GM12878 (cell line): ENCODE results near the gene DMRT1. TPM values are rescaled to one million over a fixed set of nuclear protein-coding genes. Genes with fewer than 3 reads are reported as not detected.

Experiments
- CBFB ChIP-seq: IDR thresholded peaks from 2 replicates; pipeline ENCODE4 v1.6.1; 2016; ENCODE audit warnings: antibody characterized with exemption, low read depth
- CHD1 ChIP-seq: IDR thresholded peaks from 2 replicates; pipeline ENCODE4 v1.6.1; 2012; ENCODE audit warnings: low read depth, low read length, improper control_type of control experiment
- CHD2 ChIP-seq: IDR thresholded peaks from 2 replicates; pipeline ENCODE4 v1.6.1; 2011; ENCODE audit warnings: low read depth, low read length, improper control_type of control experiment, borderline replicate concordance
- EP300 ChIP-seq, 2 experiments: fragments of 150-350 bp in 1 of 2; IDR thresholded peaks; 2 replicates each; pipeline ENCODE4 v1.6.1; 2011 to 2012; ENCODE audit warnings: low read depth in 2 of 2, low read length in 2 of 2, borderline replicate concordance in 1 of 2, improper control_type of control experiment in 1 of 2, inconsistent platforms in 1 of 2; ENCODE audit not compliant: control insufficient read depth in 1 of 2
- FOXM1 ChIP-seq: IDR thresholded peaks from 2 replicates; pipeline ENCODE4 v1.6.1; 2012; ENCODE audit warnings: low read depth, mild to moderate bottlenecking, inconsistent platforms, low read length, moderate library complexity
- KDM1A ChIP-seq: fragments of 200-600 bp; sonication (generic); IDR thresholded peaks from 2 replicates; pipeline ENCODE4 v1.6.1; 2016; ENCODE audit warnings: borderline replicate concordance
- KLF5 ChIP-seq: fragments of 450-650 bp; IDR thresholded peaks from 2 replicates; pipeline ENCODE4 v1.6.1; 2014; ENCODE audit warnings: mild to moderate bottlenecking; ENCODE audit not compliant: partially characterized antibody
- NBN ChIP-seq: fragments of 450-650 bp; IDR thresholded peaks from 2 replicates; pipeline ENCODE4 v1.6.1; 2016
- NR2F1 ChIP-seq: fragments of 450-650 bp; conservative IDR thresholded peaks from 2 replicates; pipeline ENCODE4 v1.6.1; 2017; ENCODE audit warnings: mild to moderate bottlenecking
- NRF1 ChIP-seq: conservative IDR thresholded peaks from 2 replicates; pipeline ENCODE4 v1.6.1; 2011; ENCODE audit warnings: mild to moderate bottlenecking, low read depth, low read length, improper control_type of control experiment
- PML ChIP-seq: IDR thresholded peaks from 2 replicates; pipeline ENCODE4 v1.6.1; 2012; ENCODE audit warnings: low read length, inconsistent platforms
- POLR2A ChIP-seq: IDR thresholded peaks from 2 replicates; pipeline ENCODE4 v1.6.1; 2011; ENCODE audit warnings: low read depth, mild to moderate bottlenecking, low read length
- POLR2AphosphoS5 ChIP-seq: IDR thresholded peaks from 2 replicates; pipeline ENCODE4 v1.6.1; 2011; ENCODE audit warnings: mild to moderate bottlenecking, low read length, inconsistent platforms
- RAD51 ChIP-seq: fragments of 450-650 bp; IDR thresholded peaks from 2 replicates; pipeline ENCODE4 v1.6.1; 2016; ENCODE audit warnings: moderate library complexity, mild to moderate bottlenecking, inconsistent platforms
- SIN3A ChIP-seq: IDR thresholded peaks from 2 replicates; pipeline ENCODE4 v1.6.1; 2012; ENCODE audit warnings: low read depth, low read length, improper control_type of control experiment
- SKIL ChIP-seq: fragments of 450-650 bp; IDR thresholded peaks from 2 replicates; pipeline ENCODE4 v1.6.1; 2017; ENCODE audit warnings: mild to moderate bottlenecking, low read depth, inconsistent platforms; ENCODE audit not compliant: poor library complexity, severe bottlenecking
- SMARCA5 ChIP-seq: fragments of 450-650 bp; IDR thresholded peaks from 2 replicates; pipeline ENCODE4 v1.6.1; 2017; ENCODE audit warnings: mild to moderate bottlenecking
- SMC3 ChIP-seq: IDR thresholded peaks from 2 replicates; pipeline ENCODE4 v1.6.1; 2011; ENCODE audit warnings: low read length, improper control_type of control experiment, borderline replicate concordance
- SREBF2 ChIP-seq: IDR thresholded peaks from 2 replicates; pipeline ENCODE4 v1.6.1; 2012; ENCODE audit warnings: mild to moderate bottlenecking, low read length
- TARDBP ChIP-seq: IDR thresholded peaks from 2 replicates; pipeline ENCODE4 v1.6.1; 2016; ENCODE audit warnings: borderline replicate concordance
- USF1 ChIP-seq: IDR thresholded peaks from 2 replicates; pipeline ENCODE4 v1.6.1; 2011; ENCODE audit warnings: borderline replicate concordance, low read depth, mild to moderate bottlenecking, moderate library complexity, mixed read lengths, low read length; ENCODE audit not compliant: insufficient read depth; ENCODE audit errors: extremely low read length
- ZBED1 ChIP-seq: IDR thresholded peaks from 2 replicates; pipeline ENCODE4 v1.6.1; 2016; ENCODE audit warnings: borderline replicate concordance
- ZNF384 ChIP-seq: IDR thresholded peaks from 2 replicates; pipeline ENCODE4 v1.6.1; 2012; ENCODE audit warnings: low read depth, mild to moderate bottlenecking, low read length, improper control_type of control experiment, borderline replicate concordance
- polyA plus RNA-seq, 11 experiments: library from polyadenylated mRNA; depleted of rRNA in 4 of 11; unstranded in 6 of 11; stranded (reverse) in 5 of 11; fragments of >200 nt; fragmentation: Nextera tagmentation in 4 of 11; fragmentation: Illumina TruSeq in 1 of 11; extraction: Ambion mirVana in 4 of 11; extraction: Trizol in 1 of 11; gene quantifications; 1 replicate in 1 of 11; 2 replicates in 10 of 11; pipeline versions ENCODE4 v1.2.1 to v1.2.3, GENCODE V29; 2011 to 2016; ENCODE audit warnings: inconsistent platforms in 2 of 11, missing spikeins in 2 of 11, low read depth in 1 of 11
- total RNA-seq, 4 experiments: library from RNA; depleted of rRNA in 3 of 4; stranded (reverse); fragments of >200 nt in 3 of 4; fragmentation: Illumina TruSeq in 1 of 4; extraction: Trizol in 1 of 4; gene quantifications; 2 replicates each; pipeline versions ENCODE4 v1.2.1 to v1.2.3, GENCODE V29; 2013 to 2021
- TF ChIP-seq, protein P1 (sequence below): fragments of 450-650 bp; IDR thresholded peaks from 2 replicates; pipeline ENCODE4 v1.6.1; 2017; ENCODE audit warnings: antibody characterized with exemption, mild to moderate bottlenecking, moderate library complexity
- TF ChIP-seq, protein P2 (sequence below): fragments of 450-650 bp; IDR thresholded peaks from 2 replicates; pipeline ENCODE4 v1.6.1; 2014; ENCODE audit warnings: mild to moderate bottlenecking

DMRT1 gene
- total and polyA plus RNA-seq, 10 of the 15 experiments (the other 5 are each of a cell fraction or from before 2014, with no cell fraction given): 0.06 to 1.9 (median 0.24) TPM

DNA sequence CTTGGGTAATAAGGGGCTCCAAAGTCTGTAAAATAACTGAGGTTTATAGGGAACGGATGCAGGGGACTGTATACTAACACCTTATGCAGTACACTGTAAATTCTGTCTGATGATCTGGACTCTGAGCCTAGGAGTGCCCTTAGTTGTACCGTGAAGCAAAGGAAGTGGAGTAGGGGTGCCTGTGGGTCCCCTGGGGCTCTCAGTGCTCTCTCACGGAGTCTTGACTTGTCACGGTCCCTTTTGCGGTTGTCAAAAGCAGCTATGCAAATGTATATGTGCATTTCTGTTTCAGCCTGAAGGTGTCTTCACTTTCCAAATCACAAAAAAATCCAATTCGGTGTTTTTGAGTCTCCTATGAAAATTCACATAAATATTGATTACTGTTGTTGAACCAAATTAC is 17.8 kb downstream of the DMRT1 start (continued):
- TF ChIP-seq, protein P1, sequence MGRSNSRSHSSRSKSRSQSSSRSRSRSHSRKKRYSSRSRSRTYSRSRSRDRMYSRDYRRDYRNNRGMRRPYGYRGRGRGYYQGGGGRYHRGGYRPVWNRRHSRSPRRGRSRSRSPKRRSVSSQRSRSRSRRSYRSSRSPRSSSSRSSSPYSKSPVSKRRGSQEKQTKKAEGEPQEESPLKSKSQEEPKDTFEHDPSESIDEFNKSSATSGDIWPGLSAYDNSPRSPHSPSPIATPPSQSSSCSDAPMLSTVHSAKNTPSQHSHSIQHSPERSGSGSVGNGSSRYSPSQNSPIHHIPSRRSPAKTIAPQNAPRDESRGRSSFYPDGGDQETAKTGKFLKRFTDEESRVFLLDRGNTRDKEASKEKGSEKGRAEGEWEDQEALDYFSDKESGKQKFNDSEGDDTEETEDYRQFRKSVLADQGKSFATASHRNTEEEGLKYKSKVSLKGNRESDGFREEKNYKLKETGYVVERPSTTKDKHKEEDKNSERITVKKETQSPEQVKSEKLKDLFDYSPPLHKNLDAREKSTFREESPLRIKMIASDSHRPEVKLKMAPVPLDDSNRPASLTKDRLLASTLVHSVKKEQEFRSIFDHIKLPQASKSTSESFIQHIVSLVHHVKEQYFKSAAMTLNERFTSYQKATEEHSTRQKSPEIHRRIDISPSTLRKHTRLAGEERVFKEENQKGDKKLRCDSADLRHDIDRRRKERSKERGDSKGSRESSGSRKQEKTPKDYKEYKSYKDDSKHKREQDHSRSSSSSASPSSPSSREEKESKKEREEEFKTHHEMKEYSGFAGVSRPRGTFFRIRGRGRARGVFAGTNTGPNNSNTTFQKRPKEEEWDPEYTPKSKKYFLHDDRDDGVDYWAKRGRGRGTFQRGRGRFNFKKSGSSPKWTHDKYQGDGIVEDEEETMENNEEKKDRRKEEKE: no peak
- TF ChIP-seq SREBF2 (no peak), NBN (0 out of 2 replicates have a peak, but pooled peaks have one; percentile 19), USF1 (no peak), PML (no peak), ZBED1 (no peak), KDM1A (no peak), POLR2AphosphoS5 (peak; percentile 32; the same call in 1 of the 2 replicates), KLF5 (no peak), ZNF384 (no peak), RAD51 (peak; percentile 42; the same call in 1 of the 2 replicates), SMARCA5 (no peak), TARDBP (no peak), CHD1 (no peak), CHD2 (peak; percentile 64; the same call in 1 of the 2 replicates), SMC3 (no peak), FOXM1 (no peak), NR2F1 (peak; percentile 67; the same call in 1 of the 2 replicates), POLR2A (no peak), EP300 (IDR thresholded peaks at IDR 0.05; ENCODE audit: borderline replicate concordance in 1 of 2, control insufficient read depth in 1 of 2, low read depth in 2 of 2, low read length in 2 of 2) (peak; percentile 81 to 86; a peak in 3 of 4 replicates), CBFB (0 out of 2 replicates have a peak, but pooled peaks have one; percentile 28), SKIL (peak; percentile 69), SIN3A (no peak), NRF1 (no peak)
- TF ChIP-seq, protein P2, sequence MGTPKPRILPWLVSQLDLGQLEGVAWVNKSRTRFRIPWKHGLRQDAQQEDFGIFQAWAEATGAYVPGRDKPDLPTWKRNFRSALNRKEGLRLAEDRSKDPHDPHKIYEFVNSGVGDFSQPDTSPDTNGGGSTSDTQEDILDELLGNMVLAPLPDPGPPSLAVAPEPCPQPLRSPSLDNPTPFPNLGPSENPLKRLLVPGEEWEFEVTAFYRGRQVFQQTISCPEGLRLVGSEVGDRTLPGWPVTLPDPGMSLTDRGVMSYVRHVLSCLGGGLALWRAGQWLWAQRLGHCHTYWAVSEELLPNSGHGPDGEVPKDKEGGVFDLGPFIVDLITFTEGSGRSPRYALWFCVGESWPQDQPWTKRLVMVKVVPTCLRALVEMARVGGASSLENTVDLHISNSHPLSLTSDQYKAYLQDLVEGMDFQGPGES: no peak
